NCI-H1105 treated with DMSO at 0.1 percent for 48 hours (cell line): ENCODE results near the gene ERC2.
"Not testable (repeated sequence)": the region's sequence is repeated elsewhere in the genome, so short reads cannot be mapped to it uniquely, and the experiment has no call there.

ENCODE experiments used
- DNase-seq: peaks from one replicate; lab custom pipeline; 2025; lab: John Stamatoyannopoulos, UW

ERC2 gene

GRCh38 chr3:56060521-56061278, 407.6 kb downstream of the ERC2 start:
- DNase-seq, result no peak

- DNase-seq, result no peak
These were observed 408.5 kb downstream of the ERC2 start for GRCh38 chr3:56059731-56060130.

- no peak for DNase-seq
These were observed 412.3 kb downstream of the ERC2 start for GRCh38 chr3:56055951-56056350.

- DNase-seq, result no peak
These were observed 412.7 kb downstream of the ERC2 start for GRCh38 chr3:56055546-56055945.

- no peak for DNase-seq
These were observed 413.4 kb downstream of the ERC2 start for GRCh38 chr3:56054844-56055243.

GRCh38 chr3:56053727-56054126, 414.5 kb downstream of the ERC2 start:
- DNase-seq, result no peak

- DNase-seq, result no peak
These were observed 416.1 kb downstream of the ERC2 start for GRCh38 chr3:56052188-56052587.

- no peak for DNase-seq
These were observed 417.2 kb downstream of the ERC2 start for GRCh38 chr3:56051052-56051451.

GRCh38 chr3:56048946-56049345, 419.3 kb downstream of the ERC2 start:
- no peak for DNase-seq

- DNase-seq, result no peak
These were observed 419.9 kb downstream of the ERC2 start for GRCh38 chr3:56048331-56048730.

GRCh38 chr3:56042326-56042951, 425.8 kb downstream of the ERC2 start:
- DNase-seq, result peak; percentile 24

GRCh38 chr3:56025326-56025725, 442.9 kb downstream of the ERC2 start:
- peak; percentile 68 for DNase-seq

- no peak for DNase-seq
These were observed 444.7 kb downstream of the ERC2 start for GRCh38 chr3:56023546-56023945.

- no peak for DNase-seq
These were observed 445.6 kb downstream of the ERC2 start for GRCh38 chr3:56022619-56023018.

GRCh38 chr3:56019490-56020146, 448.6 kb downstream of the ERC2 start:
- peak; percentile 41 for DNase-seq

GRCh38 chr3:56015374-56015773, 452.9 kb downstream of the ERC2 start:
- not testable (repeated sequence) for DNase-seq

GRCh38 chr3:56012721-56013120, 455.5 kb downstream of the ERC2 start:
- DNase-seq, result no peak

GRCh38 chr3:56005196-56005805, 463.0 kb downstream of the ERC2 start:
- no peak for DNase-seq

GRCh38 chr3:56003129-56003528, 465.1 kb downstream of the ERC2 start:
- no peak for DNase-seq

GRCh38 chr3:56001991-56002390, 466.3 kb downstream of the ERC2 start:
- no peak for DNase-seq

- no peak for DNase-seq
These were observed 466.7 kb downstream of the ERC2 start for GRCh38 chr3:56001537-56001936.

- no peak for DNase-seq
These were observed 478.9 kb downstream of the ERC2 start for GRCh38 chr3:55989366-55989765.

- DNase-seq, result no peak
These were observed 479.4 kb downstream of the ERC2 start for GRCh38 chr3:55988905-55989304.
